DOHH2 (cell line): ENCODE results near the gene PCBP3.
"Not testable (repeated sequence)": the region's sequence is repeated elsewhere in the genome, so short reads cannot be mapped to it uniquely, and the experiment has no call there.

Experiments used
- H3F3A ChIP-seq: fragments of 200-600 bp; sonication (generic), shearing (Covaris generic); 2 replicates; pipeline ENCODE4 v1.6.0; 2016; ENCODE audit warnings: antibody characterized with exemption, mild to moderate bottlenecking; ENCODE audit not compliant: control insufficient read depth, insufficient read depth
- H3K27ac ChIP-seq: fragments of 200-600 bp; sonication (generic); 2 replicates; pipeline ENCODE4 v1.5.1; 2014; ENCODE audit warnings: low read depth, mild to moderate bottlenecking, low read length, moderate library complexity
- H3K27me3 ChIP-seq: fragments of 200-600 bp; sonication (generic); 2 replicates; pipeline ENCODE4 v1.6.1; 2014; ENCODE audit warnings: mild to moderate bottlenecking, low read length, mixed read lengths; ENCODE audit not compliant: control insufficient read depth
- H3K36me3 ChIP-seq: fragments of 200-600 bp; sonication (generic); 2 replicates; pipeline ENCODE4 v1.6.1; 2014; ENCODE audit warnings: mild to moderate bottlenecking, low read length, moderate library complexity, mixed read lengths; ENCODE audit not compliant: control insufficient read depth
- H3K4me1 ChIP-seq: fragments of 200-600 bp; sonication (generic); 2 replicates; pipeline ENCODE4 v1.6.1; 2014; ENCODE audit warnings: mild to moderate bottlenecking, low read length, mixed read lengths; ENCODE audit not compliant: control insufficient read depth
- H3K4me2 ChIP-seq: fragments of 200-600 bp; sonication (generic); 2 replicates; pipeline ENCODE4 v1.6.0; 2014; ENCODE audit warnings: mild to moderate bottlenecking, low read length, moderate library complexity
- H3K4me3 ChIP-seq: fragments of 200-600 bp; sonication (generic); 2 replicates; pipeline ENCODE4 v1.5.1; 2014; ENCODE audit warnings: mild to moderate bottlenecking, low read length, mixed read lengths
- H3K79me2 ChIP-seq: fragments of 200-600 bp; sonication (generic); 2 replicates; pipeline ENCODE4 v1.6.1; 2014; ENCODE audit warnings: mild to moderate bottlenecking, low read length, mixed read lengths; ENCODE audit not compliant: control insufficient read depth
- H3K9me2 ChIP-seq: fragments of 200-600 bp; sonication (generic); replicated peaks from 2 replicates; pipeline ENCODE4 v1.6.1; 2014; ENCODE audit warnings: mild to moderate bottlenecking, low read length, mixed read lengths; ENCODE audit not compliant: control insufficient read depth
- H3K9me3 ChIP-seq: fragments of 200-600 bp; sonication (generic); 2 replicates; pipeline ENCODE4 v1.6.1; 2014; ENCODE audit warnings: antibody characterized with exemption, low read length, mixed read lengths; ENCODE audit not compliant: control insufficient read depth, insufficient read depth
- H4K20me1 ChIP-seq: fragments of 200-600 bp; sonication (generic); 2 replicates; pipeline ENCODE4 v1.6.0; 2014; ENCODE audit warnings: low read depth, mild to moderate bottlenecking, antibody characterized with exemption, low read length, moderate library complexity; ENCODE audit not compliant: control insufficient read depth, insufficient read depth
- CTCF ChIP-seq: fragments of 200-600 bp; sonication (generic); IDR thresholded peaks from one replicate; pipeline ENCODE4 v1.5.1; 2014; ENCODE audit warnings: antibody characterized with exemption, mild to moderate bottlenecking, low read depth, low read length; ENCODE audit not compliant: poor library complexity, severe bottlenecking
- EZH2phosphoT487 ChIP-seq: fragments of 200-600 bp; sonication (generic); IDR thresholded peaks from 2 replicates; pipeline ENCODE4 v1.6.1; 2017; ENCODE audit warnings: borderline replicate concordance, mild to moderate bottlenecking, antibody characterized with exemption, low read length, moderate library complexity, mixed read lengths

The PCBP3 gene

GRCh38 chr21:45718413-45718812 lies 74.9 kb downstream of the PCBP3 start:
- no peaks in the 10 kb centered on the region for H3K36me3 ChIP-seq
- H3K4me2 ChIP-seq, result no peak overlapping the region
- no peak for TF ChIP-seq EZH2phosphoT487
- no peak for TF ChIP-seq CTCF
- H3K79me2 ChIP-seq, result no peaks in the 10 kb centered on the region
- no peak overlapping the region for H3K27ac ChIP-seq
- H3K4me1 ChIP-seq, result no peaks in the 10 kb centered on the region
- H4K20me1 ChIP-seq, result no peaks in the 10 kb centered on the region
- no peaks in the 10 kb centered on the region for H3K9me2 ChIP-seq
- H3K9me3 ChIP-seq, result no peaks in the 10 kb centered on the region
- peaks cover 2% of the 10 kb centered on the region; the same call in 1 of the 2 replicates for H3K27me3 ChIP-seq
- no peaks in the 10 kb centered on the region for H3F3A ChIP-seq
- no peak overlapping the region for H3K4me3 ChIP-seq

- no peaks in the 10 kb centered on the region for H3K79me2 ChIP-seq
- H3F3A ChIP-seq, result no peaks in the 10 kb centered on the region
- peaks cover 2% of the 10 kb centered on the region; the same call in 1 of the 2 replicates for H3K27me3 ChIP-seq
- no peaks in the 10 kb centered on the region for H3K4me1 ChIP-seq
- no peaks in the 10 kb centered on the region for H3K9me2 ChIP-seq
- no peak overlapping the region for H3K4me2 ChIP-seq
- H3K9me3 ChIP-seq, result no peaks in the 10 kb centered on the region
- H3K27ac ChIP-seq, result no peak overlapping the region
- no peak for TF ChIP-seq CTCF
- TF ChIP-seq EZH2phosphoT487, result no peak
- no peak overlapping the region for H3K4me3 ChIP-seq
- H3K36me3 ChIP-seq, result no peaks in the 10 kb centered on the region
- H4K20me1 ChIP-seq, result no peaks in the 10 kb centered on the region
These were observed 75.8 kb downstream of the PCBP3 start for GRCh38 chr21:45719177-45719802.

- H3K79me2 ChIP-seq, H3K4me3 ChIP-seq, H3K36me3 ChIP-seq, H3K4me1 ChIP-seq, H4K20me1 ChIP-seq, H3K27ac ChIP-seq, H3K4me2 ChIP-seq, H3K27me3 ChIP-seq, H3K9me3 ChIP-seq, H3F3A ChIP-seq, H3K9me2 ChIP-seq: not testable (repeated sequence)
These were observed 76.7 kb downstream of the PCBP3 start for GRCh38 chr21:45720204-45720603.

GRCh38 chr21:45721671-45722070 lies 78.1 kb downstream of the PCBP3 start:
- Histone ChIP-seq H3F3A (no peaks in the 10 kb centered on the region), H3K9me3 (no peaks in the 10 kb centered on the region), H3K4me2 (no peak overlapping the region), H3K36me3 (no peaks in the 10 kb centered on the region), H3K27me3 (peaks cover 2% of the 10 kb centered on the region; the same call in 1 of the 2 replicates), H3K79me2 (no peaks in the 10 kb centered on the region), H4K20me1 (no peaks in the 10 kb centered on the region), H3K9me2 (no peaks in the 10 kb centered on the region), H3K4me1 (no peaks in the 10 kb centered on the region), H3K27ac (no peak overlapping the region), H3K4me3 (no peak overlapping the region)
- TF ChIP-seq EZH2phosphoT487 (no peak), CTCF (no peak)
